HPDE6-E6E7 (cell line): ENCODE results near the gene HVCN1.

Source experiments
- DNase-seq: peaks from one replicate; pipeline ENCODE4 v3.0.0; 2011; ENCODE audit warnings: missing footprints; ENCODE audit errors: extremely low spot score

HVCN1 gene

DNA sequence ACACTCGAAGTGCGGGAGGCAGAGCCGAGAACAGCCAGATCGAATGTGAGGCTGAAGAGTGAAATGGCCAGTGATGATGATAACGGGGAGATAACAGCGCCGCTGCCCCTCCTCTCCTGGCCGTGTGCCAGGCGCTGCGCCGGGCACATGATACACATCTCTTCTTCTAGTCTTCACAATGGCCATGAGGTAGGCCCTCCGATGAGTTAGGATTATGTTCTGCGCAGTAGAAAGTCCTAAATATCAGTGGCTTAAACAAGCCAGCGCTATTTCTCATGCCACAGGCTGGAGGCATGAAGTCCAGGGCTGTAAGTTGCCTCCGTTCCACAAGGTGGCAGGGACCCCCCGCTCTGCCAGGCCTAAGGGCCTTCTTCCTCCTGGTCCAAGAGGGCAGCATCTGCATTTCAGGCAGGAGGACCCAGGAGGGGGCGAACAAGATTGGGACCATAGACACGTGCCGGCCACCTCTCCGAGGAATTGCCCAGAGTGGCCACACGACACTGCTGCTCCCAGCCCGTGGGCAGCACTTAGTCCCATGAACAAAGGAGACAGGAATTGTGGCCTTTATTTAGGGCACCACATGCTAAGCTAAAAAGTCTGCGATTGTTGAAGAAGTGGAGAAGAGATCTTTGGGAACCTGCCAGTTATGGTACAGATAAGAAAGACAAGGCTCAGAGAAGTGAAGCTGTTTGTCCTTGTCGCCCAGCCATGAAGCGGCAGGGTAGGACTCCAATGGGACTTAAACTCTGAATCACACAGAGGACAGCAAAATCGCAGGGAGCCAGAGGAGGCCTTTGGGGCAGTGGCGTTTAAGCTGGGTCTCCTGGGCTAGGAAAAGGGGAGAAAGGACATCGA is 10.9 kb upstream of the HVCN1 start:
- DNase-seq, result no peak

- peak; percentile 76 for DNase-seq
These were observed 9.4 kb upstream of the HVCN1 start for GRCh38 chr12:110698171-110698902.

DNA sequence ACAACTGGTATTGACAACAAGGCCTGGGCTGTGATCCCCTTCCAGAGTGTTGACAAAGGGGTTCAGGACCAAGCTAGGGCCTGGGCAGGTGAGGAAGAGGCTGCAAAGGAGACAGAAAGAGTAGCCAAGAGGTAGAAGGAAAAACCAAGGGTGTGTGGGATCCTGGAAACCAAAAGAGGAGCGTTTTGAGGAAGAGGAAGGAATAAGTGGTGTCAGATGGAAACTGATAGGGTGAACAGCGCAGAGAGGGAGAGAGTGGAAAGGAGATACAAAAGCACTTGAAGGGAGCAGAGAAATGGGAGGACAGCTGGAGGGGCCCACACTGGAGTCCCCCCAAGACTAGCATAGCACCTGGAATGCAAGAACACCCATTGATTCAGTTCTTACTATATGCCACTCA is 8.3 kb upstream of the HVCN1 start:
- DNase-seq, result no peak

GRCh38 chr12:110696283-110696682 is 7.4 kb upstream of the HVCN1 start:
- DNase-seq, result no peak

DNA sequence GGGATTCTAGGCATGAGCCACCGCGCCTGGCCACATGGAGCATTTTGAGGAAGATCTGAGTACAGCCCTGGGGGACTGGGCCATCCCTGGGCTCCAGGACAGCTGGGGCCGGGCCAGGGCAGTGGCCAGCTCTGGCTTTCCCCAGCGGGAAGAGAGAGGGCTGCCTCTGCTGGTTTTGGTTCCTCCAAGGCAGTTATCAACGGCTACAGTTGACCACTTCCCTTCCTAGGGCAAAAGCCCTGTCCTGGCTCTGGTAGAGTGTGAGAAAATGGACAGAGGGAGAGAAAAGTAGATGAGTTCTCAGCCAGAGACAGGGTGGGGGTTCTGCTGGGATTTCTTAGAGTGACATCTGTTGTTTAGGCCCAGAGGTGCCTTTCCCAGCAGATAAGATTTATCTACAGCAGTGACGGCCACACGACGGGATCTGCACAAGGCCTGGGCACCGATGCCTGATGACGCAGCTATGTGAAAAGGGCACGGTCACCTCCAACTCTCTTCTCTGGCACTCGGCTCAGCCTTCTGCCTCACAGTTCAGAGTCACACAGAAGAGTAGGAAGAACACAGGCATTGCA is 5.5 kb upstream of the HVCN1 start:
- DNase-seq, result no peak

DNA sequence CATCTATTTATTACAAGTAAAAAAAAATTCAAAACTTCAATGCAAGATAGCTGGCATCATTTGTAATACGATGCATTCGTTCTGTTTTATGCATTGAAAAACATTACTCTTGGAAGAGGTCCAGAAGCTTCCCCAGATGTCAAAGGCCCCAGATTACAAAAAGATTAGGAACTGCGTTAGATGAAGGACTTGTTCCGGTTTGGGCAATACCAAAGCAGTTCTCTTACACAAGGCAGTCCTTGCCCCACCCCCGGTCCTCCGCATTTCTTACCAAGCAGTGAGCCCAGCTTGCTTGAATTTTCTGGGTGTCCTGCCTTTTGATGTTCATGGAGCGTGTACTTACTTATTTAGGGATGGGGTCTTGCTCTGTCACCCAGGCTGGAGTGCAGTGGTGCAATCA is 4.8 kb upstream of the HVCN1 start:
- DNase-seq, result no peak

- no peak for DNase-seq
These were observed 1.2 kb upstream of the HVCN1 start for GRCh38 chr12:110690127-110690430.

DNA sequence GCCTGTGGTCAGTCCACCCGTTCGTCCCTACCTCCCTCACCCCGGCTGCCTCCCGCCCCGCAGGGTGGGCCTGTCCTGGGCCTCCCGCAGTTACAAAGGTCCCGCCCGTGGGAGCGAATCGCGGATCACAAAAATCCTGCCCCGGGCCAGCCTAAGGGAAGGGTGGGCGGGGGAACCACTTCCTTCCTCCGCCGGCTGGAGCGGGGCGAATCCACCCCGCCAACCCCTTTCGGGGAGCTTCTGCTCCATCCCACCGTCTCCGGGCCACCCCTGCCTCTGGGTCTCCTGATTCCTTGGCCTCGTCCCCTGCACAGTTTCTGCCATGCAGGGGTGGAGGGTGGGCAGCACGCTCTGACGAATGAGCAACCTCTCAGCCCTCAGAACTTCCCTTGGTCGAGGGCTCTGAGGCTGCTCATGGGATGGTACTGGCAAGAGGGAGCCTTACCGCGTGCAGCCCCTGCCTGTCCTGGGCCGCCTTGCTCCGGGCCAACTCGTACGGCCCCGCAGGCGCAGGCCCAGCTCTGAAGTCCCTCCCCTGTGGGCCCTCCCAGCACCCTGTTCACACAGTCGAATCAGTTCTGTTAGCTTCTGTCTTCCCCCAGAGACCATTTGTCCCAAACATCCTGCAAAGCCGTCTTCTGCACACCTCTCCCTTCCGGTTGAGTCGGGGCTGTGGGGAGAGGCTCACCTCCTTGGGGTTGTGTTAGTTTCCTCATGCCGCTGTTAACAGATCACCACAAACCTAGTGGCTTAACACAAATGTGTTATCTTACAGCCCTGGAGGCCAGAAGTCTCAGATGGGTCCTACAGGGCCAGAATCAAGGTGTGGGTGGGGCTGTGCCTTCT is 589 bp upstream of the HVCN1 start:
- no peak for DNase-seq

DNA sequence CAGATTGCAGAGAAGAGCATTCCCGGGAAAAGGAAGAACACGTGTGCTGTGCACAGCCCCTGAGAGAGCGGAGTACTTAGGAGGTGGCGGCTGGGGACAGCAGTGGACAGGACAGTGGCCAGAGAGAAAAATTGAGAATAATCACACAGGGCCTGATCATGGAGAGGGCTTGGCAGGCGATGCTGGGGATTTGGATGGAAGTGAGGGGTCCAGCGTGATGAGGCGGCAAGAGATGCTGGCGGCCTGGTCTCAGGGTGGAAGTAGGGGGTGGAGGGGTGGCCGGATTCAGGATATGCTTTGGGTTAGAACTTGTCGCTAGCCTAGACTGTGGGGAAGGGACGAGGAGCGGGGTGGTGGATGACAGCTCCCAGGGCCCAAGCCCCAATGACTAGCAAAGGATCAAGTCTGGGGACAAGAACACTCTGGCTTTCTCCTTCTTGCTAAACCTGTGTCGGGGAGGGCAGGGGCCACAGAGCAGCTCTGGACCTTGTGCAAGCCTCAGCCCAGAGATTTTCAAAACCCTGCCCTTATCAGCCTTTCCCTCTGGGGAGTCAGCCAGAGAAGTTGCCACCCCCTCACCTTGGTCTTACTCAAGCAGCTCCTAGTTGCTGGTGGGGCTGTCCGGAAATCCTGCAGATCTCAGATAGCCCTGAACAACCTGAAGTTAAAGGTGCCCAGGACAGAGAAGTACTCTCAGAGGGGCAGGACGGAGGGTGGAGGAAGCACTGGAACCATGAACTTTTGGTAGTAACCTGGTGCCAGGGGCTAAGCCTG is 1.3 kb downstream of the HVCN1 start:
- DNase-seq, result no peak

- DNase-seq, result no peak
These were observed 2.5 kb downstream of the HVCN1 start for GRCh38 chr12:110686294-110686903.

DNA sequence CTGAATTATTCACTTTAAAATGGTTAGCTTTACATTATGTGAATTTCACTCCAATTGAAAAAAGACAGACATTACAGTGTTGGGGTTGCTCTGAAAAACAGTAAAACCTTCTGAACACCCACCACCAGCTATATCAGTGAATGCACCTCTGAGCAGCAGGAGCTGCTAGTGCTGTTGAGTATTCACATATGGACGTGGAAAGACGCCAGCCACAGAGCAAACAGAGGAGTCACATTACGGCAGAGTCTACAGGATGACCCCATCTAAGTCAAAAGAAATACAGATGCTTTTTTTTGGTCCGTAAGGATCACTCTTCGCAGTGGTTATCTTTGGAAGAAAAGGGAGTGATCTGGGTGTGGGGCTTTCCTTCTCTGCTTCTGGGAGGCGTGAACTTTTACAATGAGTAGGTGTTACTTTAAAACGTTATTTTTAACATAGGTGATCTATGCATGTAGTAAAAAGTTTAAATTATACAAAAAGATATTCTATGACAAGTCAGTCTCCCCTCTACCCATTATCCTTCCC is 4.5 kb downstream of the HVCN1 start:
- DNase-seq, result no peak

- no peak for DNase-seq
These were observed 5.0 kb downstream of the HVCN1 start for GRCh38 chr12:110683888-110684287.

- DNase-seq, result no peak
These were observed 8.9 kb downstream of the HVCN1 start for GRCh38 chr12:110680032-110680431.

- no peak for DNase-seq
These were observed 9.7 kb downstream of the HVCN1 start for GRCh38 chr12:110679201-110679600.

DNA sequence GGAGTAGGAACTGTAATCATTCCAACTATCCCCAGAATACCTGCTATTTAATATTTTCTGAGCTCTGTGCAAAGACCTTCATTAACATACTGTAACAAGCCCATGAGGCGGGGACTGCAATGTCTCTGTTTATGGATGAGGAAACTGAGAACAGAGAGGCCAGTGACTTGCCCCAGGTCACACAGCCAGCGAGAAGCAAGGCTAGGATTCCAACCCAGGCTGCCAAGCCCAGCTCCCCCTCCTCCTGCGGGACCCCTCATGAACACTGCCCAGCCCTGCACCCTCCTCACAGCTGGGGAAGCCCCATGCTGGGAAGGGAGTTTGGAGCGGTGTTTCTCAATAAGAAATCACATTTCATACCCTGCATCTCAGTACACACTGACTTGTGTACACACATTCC is 10.9 kb downstream of the HVCN1 start:
- DNase-seq, result no peak

GRCh38 chr12:110677206-110677911 is 11.6 kb downstream of the HVCN1 start:
- no peak for DNase-seq

DNA sequence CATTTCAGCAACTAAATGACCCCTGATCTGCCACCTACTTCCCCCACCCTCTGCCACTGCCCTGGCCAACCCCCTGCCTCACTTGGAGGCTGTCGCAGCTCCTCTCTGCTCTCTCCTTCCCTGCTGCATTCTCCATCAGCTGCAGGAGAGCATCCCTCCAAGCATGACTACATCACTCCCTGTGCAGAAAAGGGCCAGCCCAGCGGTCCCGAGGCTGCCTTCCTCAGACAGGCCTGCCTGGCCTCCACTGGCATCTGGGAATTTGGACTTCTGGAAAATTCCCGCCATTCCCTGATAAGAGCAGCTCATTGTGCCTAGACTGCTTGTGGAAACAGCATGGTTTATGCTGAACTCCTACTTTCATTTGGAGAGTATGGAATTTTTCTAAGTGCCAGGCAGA is 12.7 kb downstream of the HVCN1 start:
- no peak for DNase-seq

GRCh38 chr12:110670161-110670701 is 18.7 kb downstream of the HVCN1 start:
- no peak for DNase-seq

DNA sequence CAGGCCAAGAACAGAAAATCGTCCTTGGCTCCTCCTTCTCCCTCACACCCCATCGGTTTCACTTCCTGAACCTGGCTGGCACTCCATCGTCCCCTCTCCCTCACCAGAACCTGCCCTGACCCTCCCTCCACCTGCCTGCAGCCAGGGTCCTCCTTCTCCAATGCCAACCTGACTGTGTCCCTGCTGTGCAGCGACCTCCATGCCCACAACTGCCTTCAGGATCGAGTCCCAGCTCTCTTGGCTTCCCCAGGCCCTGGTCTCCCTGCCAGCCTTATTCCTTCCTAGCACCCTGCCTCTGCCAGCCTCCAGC is 19.8 kb downstream of the HVCN1 start:
- no peak for DNase-seq
